ENCODE results near the gene HYAL1. TPM values are rescaled to one million over a fixed set of nuclear protein-coding genes. Genes with fewer than 3 reads are reported as not detected.

The HYAL1 gene
- total RNA-seq, 1 experiment from 2014 or later, result 0.06 TPM

GRCh38 chr3:50260027-50260941, 43.1 kb downstream of the HYAL1 start:
- DNase-seq (ENCODE audit: low read depth), result peak; percentile 92

GRCh38 chr3:50259432-50260026, 43.8 kb downstream of the HYAL1 start:
- DNase-seq (ENCODE audit: low read depth), result no peak

- no peak for DNase-seq (ENCODE audit: low read depth)
Observed at GRCh38 chr3:50258979-50259378, 44.4 kb downstream of the HYAL1 start.

GRCh38 chr3:50258029-50258680, 45.2 kb downstream of the HYAL1 start:
- no peak for DNase-seq (ENCODE audit: low read depth)

GRCh38 chr3:50256978-50257890, 46.1 kb downstream of the HYAL1 start:
- peak; percentile 32 for DNase-seq (ENCODE audit: low read depth)

GRCh38 chr3:50255251-50255615, 48.1 kb downstream of the HYAL1 start:
- no peak for DNase-seq (ENCODE audit: low read depth)

- peak; percentile 26 for DNase-seq (ENCODE audit: low read depth)
Observed at GRCh38 chr3:50254577-50255250, 48.7 kb downstream of the HYAL1 start.

GRCh38 chr3:50251220-50251619, 52.2 kb downstream of the HYAL1 start:
- DNase-seq (ENCODE audit: low read depth), result peak; percentile 84

GRCh38 chr3:50250514-50250913, 52.9 kb downstream of the HYAL1 start:
- DNase-seq (ENCODE audit: low read depth), result no peak

Other genes with a start within 250 kb of the HYAL1 start
- gene RBM5, start 214.7 kb downstream of the HYAL1 start, total RNA-seq (2014; rRNA removed; shearing (Covaris generic)), result 41.2 and 62.9 TPM in 2 replicates
- 0.51 and 1.4 TPM in 2 replicates for gene SEMA3F, start 148.2 kb downstream of the HYAL1 start, total RNA-seq (2014; rRNA removed; shearing (Covaris generic))
- gene GNAT1, start 112.0 kb downstream of the HYAL1 start, total RNA-seq (2014; rRNA removed; shearing (Covaris generic)), result not detected in 2 replicates
- not detected in 2 replicates for gene SLC38A3, start 98.3 kb downstream of the HYAL1 start, total RNA-seq (2014; rRNA removed; shearing (Covaris generic))
- 139 and 163 TPM in 2 replicates for gene GNAI2, start 67.4 kb downstream of the HYAL1 start, total RNA-seq (2014; rRNA removed; shearing (Covaris generic))
- 2.6 and 5.0 TPM in 2 replicates for gene SEMA3B, start 34.4 kb downstream of the HYAL1 start, total RNA-seq (2014; rRNA removed; shearing (Covaris generic))
- gene LSMEM2, start 24.5 kb downstream of the HYAL1 start, total RNA-seq (2014; rRNA removed; shearing (Covaris generic)), result 1.1 TPM in 1 of 2 replicates, not detected in the other
- 83.4 and 96.4 TPM in 2 replicates for gene IFRD2, start 11.1 kb downstream of the HYAL1 start, total RNA-seq (2014; rRNA removed; shearing (Covaris generic))
- gene HYAL3, start 4.2 kb downstream of the HYAL1 start, total RNA-seq (2014; rRNA removed; shearing (Covaris generic)), result 2.6 and 3.7 TPM in 2 replicates
- 0.95 and 1.9 TPM in 2 replicates for gene NAA80, start 4.2 kb downstream of the HYAL1 start, total RNA-seq (2014; rRNA removed; shearing (Covaris generic))
- gene HYAL2, start 19.2 kb upstream of the HYAL1 start, total RNA-seq (2014; rRNA removed; shearing (Covaris generic)), result 23.5 and 31.0 TPM in 2 replicates
- 44.3 and 51.3 TPM in 2 replicates for gene TUSC2, start 24.6 kb upstream of the HYAL1 start, total RNA-seq (2014; rRNA removed; shearing (Covaris generic))
- 12.7 and 21.2 TPM in 2 replicates for gene RASSF1, start 37.3 kb upstream of the HYAL1 start, total RNA-seq (2014; rRNA removed; shearing (Covaris generic))
- 0.06 and 0.17 TPM in 2 replicates for gene ZMYND10, start 42.2 kb upstream of the HYAL1 start, total RNA-seq (2014; rRNA removed; shearing (Covaris generic))
- 14.7 and 20.6 TPM in 2 replicates for gene NPRL2, start 47.2 kb upstream of the HYAL1 start, total RNA-seq (2014; rRNA removed; shearing (Covaris generic))
- gene CYB561D2, start 47.3 kb upstream of the HYAL1 start, total RNA-seq (2014; rRNA removed; shearing (Covaris generic)), result 25.3 and 28.3 TPM in 2 replicates
- 26.6 and 33.9 TPM in 2 replicates for gene TMEM115, start 55.9 kb upstream of the HYAL1 start, total RNA-seq (2014; rRNA removed; shearing (Covaris generic))
- 0.03 TPM in 1 of 2 replicates, not detected in the other for gene CACNA2D2, start 200.1 kb upstream of the HYAL1 start, total RNA-seq (2014; rRNA removed; shearing (Covaris generic))

All from Daoy (cell line).